ENCODE results near the gene EXOSC10.

- TF ChIP-seq POLR2A (IDR thresholded peaks at IDR 0.05): no peak
- no peak for TF ChIP-seq CTCF (IDR thresholded peaks at IDR 0.05)
Measured at GRCh38 chr1:11116318-11116717, 16.6 kb upstream of the EXOSC10 start.

Data from body of pancreas (tissue), 4 donors.